HepG2 (cell line): ENCODE data around the gene MMS19. TPM values are rescaled to one million over a fixed set of nuclear protein-coding genes. Genes with fewer than 3 reads are reported as not detected.
A peak's percentile ranks its signal among the peaks of the same experiment; 100 is the strongest.

Source experiments
- FOXA1 ChIP-seq, 2 experiments: fragments of 450-650 bp in 1 of 2; sonication (generic) in 1 of 2; formaldehyde crosslinking in 1 of 2; IDR thresholded peaks; 2 replicates each; pipeline versions ENCODE4 v1.4.0 to v1.6.1; 2016 to 2020; ENCODE audit warnings: missing genetic modification reagents in 1 of 2
- GABPB1 ChIP-seq: IDR thresholded peaks from 2 replicates; pipeline ENCODE4 v1.6.1; 2016; ENCODE audit warnings: mild to moderate bottlenecking, missing genetic modification reagents, moderate library complexity, missing compliant biosample characterization
- HDAC6 ChIP-seq: fragments of 200-600 bp; sonication (generic); IDR thresholded peaks from 2 replicates; pipeline ENCODE4 v1.7.0; 2017; ENCODE audit warnings: mild to moderate bottlenecking, antibody characterized with exemption, low read length, low read depth
- KLF15 ChIP-seq: sonication (generic); formaldehyde crosslinking; IDR thresholded peaks from 2 replicates; pipeline ENCODE4 v1.8.1; 2023; ENCODE audit warnings: borderline replicate concordance, mild to moderate bottlenecking, inconsistent platforms, missing genetic modification reagents, mixed read lengths
- MED13 ChIP-seq: sonication (generic); formaldehyde crosslinking; IDR thresholded peaks from 2 replicates; pipeline ENCODE4 v1.5.0; 2020; ENCODE audit warnings: missing genetic modification reagents
- MEIS1 ChIP-seq: sonication (generic); formaldehyde crosslinking; IDR thresholded peaks from 2 replicates; pipeline ENCODE4 v1.9.0; 2021; ENCODE audit warnings: mild to moderate bottlenecking, missing genetic modification reagents, moderate library complexity, borderline replicate concordance
- SCMH1 ChIP-seq: sonication (generic); formaldehyde crosslinking; IDR thresholded peaks from 2 replicates; pipeline ENCODE4 v1.9.0; 2021; ENCODE audit warnings: missing genetic modification reagents, mild to moderate bottlenecking, borderline replicate concordance
- SIN3B ChIP-seq: fragments of 150-350 bp; IDR thresholded peaks from 2 replicates; pipeline ENCODE4 v1.6.1; 2014; ENCODE audit warnings: low read length
- SRSF4 ChIP-seq: fragments of 200-400 bp; formaldehyde crosslinking; IDR thresholded peaks from one replicate; pipeline ENCODE4 v1.6.1; 2018; ENCODE audit warnings: mild to moderate bottlenecking, low read depth, low read length, moderate library complexity; ENCODE audit not compliant: poor library complexity, severe bottlenecking
- TGIF2 ChIP-seq: IDR thresholded peaks from 2 replicates; pipeline ENCODE4 v1.6.1; 2016; ENCODE audit warnings: control low read depth, missing compliant biosample characterization
- ZBTB1 ChIP-seq: sonication (generic); formaldehyde crosslinking; IDR thresholded peaks from 2 replicates; pipeline ENCODE4 v1.4.0; 2020; ENCODE audit warnings: missing genetic modification reagents, borderline replicate concordance
- ZBTB38 ChIP-seq: sonication (generic); formaldehyde crosslinking; IDR thresholded peaks from 2 replicates; pipeline ENCODE4 v1.5.1; 2020; ENCODE audit warnings: mild to moderate bottlenecking, missing genetic modification reagents
- ZNF17 ChIP-seq: sonication (generic); formaldehyde crosslinking; IDR thresholded peaks from 2 replicates; pipeline ENCODE4 v1.5.0; 2020; ENCODE audit warnings: mild to moderate bottlenecking, missing genetic modification reagents
- ZZZ3 ChIP-seq: sonication (generic); formaldehyde crosslinking; IDR thresholded peaks from 2 replicates; pipeline ENCODE4 v1.4.0; 2020; ENCODE audit warnings: missing genetic modification reagents, mild to moderate bottlenecking, borderline replicate concordance
- polyA plus RNA-seq, 8 experiments: library from polyadenylated mRNA; depleted of rRNA in 3 of 8; stranded (reverse) in 7 of 8; unstranded in 1 of 8; fragments of >200 nt; fragmentation: Illumina TruSeq in 4 of 8; extraction: Trizol in 4 of 8; gene quantifications; 2 replicates each; pipeline versions ENCODE4 v1.2.1 to v1.2.3, GENCODE V29; 2011 to 2016; ENCODE audit warnings: low read depth in 4 of 8, missing spikeins in 1 of 8, mixed read lengths in 1 of 8; ENCODE audit not compliant: insufficient read depth in 1 of 8
- total RNA-seq, 5 experiments: library from RNA; depleted of rRNA; stranded (reverse); fragments of >200 nt; fragmentation: Illumina TruSeq; extraction: Trizol; gene quantifications; 2 replicates each; pipeline ENCODE4 v1.2.3, GENCODE V29; 2016; ENCODE audit warnings: low read depth in 1 of 5
- TF ChIP-seq, protein P1 (sequence below): sonication (generic); formaldehyde crosslinking; IDR thresholded peaks from 2 replicates; pipeline ENCODE4 v1.4.0; 2020; ENCODE audit warnings: missing genetic modification reagents
- TF ChIP-seq, protein P2 (sequence below): IDR thresholded peaks from 2 replicates; pipeline ENCODE4 v1.6.1; 2016; ENCODE audit warnings: missing compliant biosample characterization, missing genetic modification reagents, borderline replicate concordance
- TF ChIP-seq, protein P3 (sequence below): conservative IDR thresholded peaks from 2 replicates; pipeline ENCODE4 v1.6.1; 2018; ENCODE audit warnings: missing genetic modification reagents
- TF ChIP-seq, protein P4 (sequence below): sonication (generic); formaldehyde crosslinking; IDR thresholded peaks from 2 replicates; pipeline ENCODE4 v1.8.0; 2022; ENCODE audit warnings: missing genetic modification reagents, low read depth, mild to moderate bottlenecking, borderline replicate concordance
- TF ChIP-seq, protein P5 (sequence below): sonication (generic); formaldehyde crosslinking; IDR thresholded peaks from 2 replicates; pipeline ENCODE4 v1.5.0; 2020; ENCODE audit warnings: mild to moderate bottlenecking, missing genetic modification reagents
- TF ChIP-seq, protein P6 (sequence below): IDR thresholded peaks from 2 replicates; pipeline ENCODE4 v1.6.1; 2016; ENCODE audit warnings: control low read depth

The MMS19 gene
- total and polyA plus RNA-seq, 2 of the 13 experiments (the other 11 are each of a cell fraction or from before 2014, with no cell fraction given) = 76.4 to 107 TPM

DNA sequence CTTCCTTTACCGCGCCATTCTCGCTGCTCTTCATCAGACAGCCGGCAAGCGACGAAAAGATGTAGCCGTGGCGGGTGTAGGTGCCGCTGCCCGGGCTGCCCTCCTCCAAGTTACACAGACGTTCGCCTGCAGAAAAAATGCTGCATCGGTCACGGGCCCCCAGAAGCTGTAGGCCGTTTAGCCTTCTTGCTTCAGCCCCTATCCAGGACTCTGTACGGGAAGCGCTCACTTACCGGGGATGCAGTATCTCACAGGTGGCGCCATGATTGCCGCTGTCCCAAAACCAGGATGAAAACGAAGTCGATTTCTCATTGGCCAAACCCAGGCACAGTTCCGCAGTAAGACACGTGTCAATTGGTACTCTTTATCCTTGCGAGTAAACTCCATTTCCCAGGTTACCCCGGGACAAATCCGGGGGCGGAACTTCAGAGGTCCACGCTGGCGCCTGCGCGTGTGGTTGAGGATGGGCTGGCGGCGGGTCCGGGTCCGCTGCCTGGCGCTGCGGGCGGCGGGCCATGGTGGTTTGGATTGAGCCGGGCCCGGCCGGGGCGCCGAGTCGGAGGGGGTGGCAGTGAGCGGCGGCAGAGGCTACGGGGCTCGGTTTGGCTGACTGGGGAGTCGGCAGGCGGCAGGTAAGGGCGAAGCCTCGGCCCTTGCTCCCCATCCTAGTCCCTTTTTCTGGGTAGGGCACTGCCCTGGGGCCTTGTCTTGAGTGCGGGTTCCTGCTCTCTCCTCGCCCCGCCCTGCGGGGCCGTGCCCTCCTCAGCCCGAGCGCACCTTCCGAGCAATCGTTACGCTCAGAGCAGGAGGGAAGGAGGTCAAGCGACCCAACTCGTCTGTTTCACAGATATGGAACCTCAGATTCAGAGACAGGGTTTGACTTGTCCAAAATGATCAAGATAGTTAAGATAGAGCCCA lies 52.2 kb downstream of the MMS19 start, which contains the start of the genes EXOSC1 and ZDHHC16 (continued):
- TF ChIP-seq KLF15 (CRISPR knock-in tag) (no peak), HDAC6 (no peak), ZNF17 (no peak), MED13 (0 out of 2 replicates have a peak, but pooled peaks have one; percentile 33), ZBTB38 (CRISPR knock-in tag) (peak; percentile 2; the same call in 1 of the 2 replicates), ZBTB1 (CRISPR knock-in tag) (no peak), SIN3B (peak; percentile 76), MEIS1 (CRISPR knock-in tag) (no peak), ZZZ3 (no peak), GABPB1 (CRISPR knock-in tag) (peak; percentile 92), SCMH1 (CRISPR knock-in tag) (no peak), TGIF2 (peak; percentile 73; the same call in 1 of the 2 replicates), SRSF4 (no peak), FOXA1 (IDR thresholded peaks at IDR 0.05) (no peak), FOXA1 (CRISPR knock-in tag; IDR thresholded peaks at IDR 0.05) (no peak)
- TF ChIP-seq, protein P1, sequence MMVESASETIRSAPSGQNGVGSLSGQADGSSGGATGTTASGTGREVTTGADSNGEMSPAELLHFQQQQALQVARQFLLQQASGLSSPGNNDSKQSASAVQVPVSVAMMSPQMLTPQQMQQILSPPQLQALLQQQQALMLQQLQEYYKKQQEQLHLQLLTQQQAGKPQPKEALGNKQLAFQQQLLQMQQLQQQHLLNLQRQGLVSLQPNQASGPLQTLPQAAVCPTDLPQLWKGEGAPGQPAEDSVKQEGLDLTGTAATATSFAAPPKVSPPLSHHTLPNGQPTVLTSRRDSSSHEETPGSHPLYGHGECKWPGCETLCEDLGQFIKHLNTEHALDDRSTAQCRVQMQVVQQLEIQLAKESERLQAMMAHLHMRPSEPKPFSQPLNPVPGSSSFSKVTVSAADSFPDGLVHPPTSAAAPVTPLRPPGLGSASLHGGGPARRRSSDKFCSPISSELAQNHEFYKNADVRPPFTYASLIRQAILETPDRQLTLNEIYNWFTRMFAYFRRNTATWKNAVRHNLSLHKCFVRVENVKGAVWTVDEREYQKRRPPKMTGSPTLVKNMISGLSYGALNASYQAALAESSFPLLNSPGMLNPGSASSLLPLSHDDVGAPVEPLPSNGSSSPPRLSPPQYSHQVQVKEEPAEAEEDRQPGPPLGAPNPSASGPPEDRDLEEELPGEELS = peak; percentile 43; the same call in 1 of the 2 replicates
- TF ChIP-seq, protein P2, sequence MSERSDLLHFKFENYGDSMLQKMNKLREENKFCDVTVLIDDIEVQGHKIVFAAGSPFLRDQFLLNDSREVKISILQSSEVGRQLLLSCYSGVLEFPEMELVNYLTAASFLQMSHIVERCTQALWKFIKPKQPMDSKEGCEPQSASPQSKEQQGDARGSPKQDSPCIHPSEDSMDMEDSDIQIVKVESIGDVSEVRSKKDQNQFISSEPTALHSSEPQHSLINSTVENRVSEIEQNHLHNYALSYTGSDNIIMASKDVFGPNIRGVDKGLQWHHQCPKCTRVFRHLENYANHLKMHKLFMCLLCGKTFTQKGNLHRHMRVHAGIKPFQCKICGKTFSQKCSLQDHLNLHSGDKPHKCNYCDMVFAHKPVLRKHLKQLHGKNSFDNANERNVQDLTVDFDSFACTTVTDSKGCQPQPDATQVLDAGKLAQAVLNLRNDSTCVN = no peak; the same call in none of the 2 replicates
- TF ChIP-seq, protein P3, sequence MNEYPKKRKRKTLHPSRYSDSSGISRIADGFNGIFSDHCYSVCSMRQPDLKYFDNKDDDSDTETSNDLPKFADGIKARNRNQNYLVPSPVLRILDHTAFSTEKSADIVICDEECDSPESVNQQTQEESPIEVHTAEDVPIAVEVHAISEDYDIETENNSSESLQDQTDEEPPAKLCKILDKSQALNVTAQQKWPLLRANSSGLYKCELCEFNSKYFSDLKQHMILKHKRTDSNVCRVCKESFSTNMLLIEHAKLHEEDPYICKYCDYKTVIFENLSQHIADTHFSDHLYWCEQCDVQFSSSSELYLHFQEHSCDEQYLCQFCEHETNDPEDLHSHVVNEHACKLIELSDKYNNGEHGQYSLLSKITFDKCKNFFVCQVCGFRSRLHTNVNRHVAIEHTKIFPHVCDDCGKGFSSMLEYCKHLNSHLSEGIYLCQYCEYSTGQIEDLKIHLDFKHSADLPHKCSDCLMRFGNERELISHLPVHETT = 0 out of 2 replicates have a peak, but pooled peaks have one; percentile 67
- TF ChIP-seq, protein P4, sequence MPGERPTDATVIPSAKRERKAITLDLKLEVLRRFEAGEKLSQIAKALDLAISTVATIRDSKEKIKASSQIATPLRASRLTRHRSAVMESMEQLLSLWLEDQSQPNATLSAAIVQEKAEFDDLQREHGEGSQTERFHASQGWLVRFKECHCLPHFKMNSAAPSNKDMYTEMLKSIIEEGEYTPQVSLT (CRISPR knock-in tag) = no peak
- TF ChIP-seq, protein P5, sequence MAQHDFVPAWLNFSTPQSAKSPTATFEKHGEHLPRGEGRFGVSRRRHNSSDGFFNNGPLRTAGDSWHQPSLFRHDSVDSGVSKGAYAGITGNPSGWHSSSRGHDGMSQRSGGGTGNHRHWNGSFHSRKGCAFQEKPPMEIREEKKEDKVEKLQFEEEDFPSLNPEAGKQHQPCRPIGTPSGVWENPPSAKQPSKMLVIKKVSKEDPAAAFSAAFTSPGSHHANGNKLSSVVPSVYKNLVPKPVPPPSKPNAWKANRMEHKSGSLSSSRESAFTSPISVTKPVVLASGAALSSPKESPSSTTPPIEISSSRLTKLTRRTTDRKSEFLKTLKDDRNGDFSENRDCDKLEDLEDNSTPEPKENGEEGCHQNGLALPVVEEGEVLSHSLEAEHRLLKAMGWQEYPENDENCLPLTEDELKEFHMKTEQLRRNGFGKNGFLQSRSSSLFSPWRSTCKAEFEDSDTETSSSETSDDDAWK (CRISPR knock-in tag) = no peak
- TF ChIP-seq, protein P6, sequence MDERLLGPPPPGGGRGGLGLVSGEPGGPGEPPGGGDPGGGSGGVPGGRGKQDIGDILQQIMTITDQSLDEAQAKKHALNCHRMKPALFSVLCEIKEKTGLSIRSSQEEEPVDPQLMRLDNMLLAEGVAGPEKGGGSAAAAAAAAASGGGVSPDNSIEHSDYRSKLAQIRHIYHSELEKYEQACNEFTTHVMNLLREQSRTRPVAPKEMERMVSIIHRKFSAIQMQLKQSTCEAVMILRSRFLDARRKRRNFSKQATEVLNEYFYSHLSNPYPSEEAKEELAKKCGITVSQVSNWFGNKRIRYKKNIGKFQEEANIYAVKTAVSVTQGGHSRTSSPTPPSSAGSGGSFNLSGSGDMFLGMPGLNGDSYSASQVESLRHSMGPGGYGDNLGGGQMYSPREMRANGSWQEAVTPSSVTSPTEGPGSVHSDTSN = no peak
